ENCODE results near the gene TMEM205. TPM values are rescaled to one million over a fixed set of nuclear protein-coding genes. Genes with fewer than 3 reads are reported as not detected.

TMEM205 gene
- total RNA-seq, 4 donors from 2014 or later = 266 to 1,029 (median 650) TPM

- intact Hi-C loops (cut with DNase I) = no loop called here
- Histone ChIP-seq H3K27ac (no peak overlapping the region), H3K27me3 (no peaks in the 10 kb centered on the region), H3K9me3 (no peaks in the 10 kb centered on the region), H3K4me3 (replicated peaks in 1 of 3) (no peak overlapping the region), H3K36me3 (no peaks in the 10 kb centered on the region), H3K4me1 (no peaks in the 10 kb centered on the region)
- 80 to 81% methylated on average over 9 of the region's 9 CpGs for WGBS, 2 donors
- TF ChIP-seq CTCF (IDR thresholded peaks at IDR 0.05) (no peak), POLR2A (IDR thresholded peaks at IDR 0.05) (no peak)
- no peak for DNase-seq
Observed at GRCh38 chr19:11306337-11306736, 39.7 kb downstream of the TMEM205 start.

GRCh38 chr19:11304936-11305335, 41.1 kb downstream of the TMEM205 start:
- Histone ChIP-seq H3K4me1 (no peaks in the 10 kb centered on the region), H3K4me3 (replicated peaks in 1 of 3) (no peak overlapping the region), H3K9me3 (no peaks in the 10 kb centered on the region), H3K27me3 (no peaks in the 10 kb centered on the region), H3K27ac (no peak overlapping the region), H3K36me3 (no peaks in the 10 kb centered on the region)
- intact Hi-C loops (cut with DNase I) = no loop called here
- DNase-seq = no peak
- TF ChIP-seq CTCF (IDR thresholded peaks at IDR 0.05) (no peak), POLR2A (IDR thresholded peaks at IDR 0.05) (no peak)
- WGBS, 2 donors = 92 to 94% methylated on average over 5 of the region's 5 CpGs

GRCh38 chr19:11300811-11301120, 45.3 kb downstream of the TMEM205 start:
- DNase-seq = no peak
- no peak for TF ChIP-seq POLR2A (IDR thresholded peaks at IDR 0.05)
- no peak for TF ChIP-seq CTCF (IDR thresholded peaks at IDR 0.05)
- Histone ChIP-seq H3K27ac (no peak overlapping the region), H3K4me1 (peaks cover 0 to 2% of the 10 kb centered on the region in 2 donors), H3K27me3 (no peaks in the 10 kb centered on the region), H3K36me3 (no peaks in the 10 kb centered on the region), H3K4me3 (replicated peaks in 1 of 3) (no peak overlapping the region), H3K9me3 (no peaks in the 10 kb centered on the region)
- intact Hi-C loops (cut with DNase I) = no loop called here
- 89 to 91% methylated on average over 11 of the region's 11 CpGs for WGBS, 2 donors

GRCh38 chr19:11299946-11300810, 45.9 kb downstream of the TMEM205 start:
- intact Hi-C loops (cut with DNase I) = loop anchor here (5.0 to 10.0 kb wide), 2 partner anchors 45 to 182 kb away; partner anchors contain the start of genes CCDC159, ELAVL3 and TMEM205
- DNase-seq = peak in 1 of 2 donors; percentile 52
- TF ChIP-seq CTCF (IDR thresholded peaks at IDR 0.05) (peak in 2 of 6 experiments; percentile 7 to 14), POLR2A (IDR thresholded peaks at IDR 0.05) (no peak)
- no peaks in the 10 kb centered on the region for H3K36me3 ChIP-seq
- H3K4me1 ChIP-seq = peaks cover 0 to 4% of the 10 kb centered on the region in 2 donors
- no peak overlapping the region for H3K4me3 ChIP-seq (replicated peaks in 1 of 3)
- no peaks in the 10 kb centered on the region for H3K9me3 ChIP-seq
- H3K27me3 ChIP-seq = no peaks in the 10 kb centered on the region
- H3K27ac ChIP-seq = no peak overlapping the region
- WGBS, 2 donors = 62 to 65% methylated on average over 8 of the region's 8 CpGs

- WGBS, 2 donors = 49 to 53% methylated on average over 7 of the region's 7 CpGs
- no peaks in the 10 kb centered on the region for H3K9me3 ChIP-seq
- TF ChIP-seq CTCF (IDR thresholded peaks at IDR 0.05) (no peak), POLR2A (IDR thresholded peaks at IDR 0.05) (no peak)
- no peaks in the 10 kb centered on the region for H3K36me3 ChIP-seq
- intact Hi-C loops (cut with DNase I) = loop anchor here (5.0 to 10.0 kb wide), 2 partner anchors 49 to 186 kb away; partner anchors contain the start of genes CCDC159, ELAVL3 and TMEM205
- H3K4me3 ChIP-seq (replicated peaks in 1 of 3) = no peak overlapping the region
- H3K27ac ChIP-seq = peak overlapping the region in 2 of 3 donors; percentile 25 to 48
- peaks cover 0 to 7% of the 10 kb centered on the region in 2 donors for H3K4me1 ChIP-seq
- no peak for DNase-seq
- no peaks in the 10 kb centered on the region for H3K27me3 ChIP-seq
Observed at GRCh38 chr19:11296264-11296663, 49.8 kb downstream of the TMEM205 start.

Measured in thyroid gland (tissue), 4 donors.